Keratinocyte (primary cell): ENCODE measurements around the gene GLTP.

Source experiments
- CTCF ChIP-seq, 3 experiments: IDR thresholded peaks in 1 of 3; conservative IDR thresholded peaks in 1 of 3; optimal IDR thresholded peaks in 1 of 3; 2 replicates in 2 of 3; 3 replicates in 1 of 3; pipeline versions ENCODE3 to v1.5.1; 2011; ENCODE audit warnings: low read length in 3 of 3, mild to moderate bottlenecking in 3 of 3, moderate library complexity in 2 of 3, control low read depth in 1 of 3, inconsistent platforms in 1 of 3; ENCODE audit not compliant: insufficient read depth in 2 of 3; ENCODE audit errors: extremely low read depth in 1 of 3
- EZH2 ChIP-seq: IDR thresholded peaks from one replicate; pipeline ENCODE4 v1.6.1; 2012; ENCODE audit warnings: inconsistent platforms, mild to moderate bottlenecking, low read length, moderate library complexity

- TF ChIP-seq CTCF (optimal IDR thresholded peaks at IDR 0.05 in 1 of 3, IDR thresholded peaks at IDR 0.05 in 1 of 3, conservative IDR thresholded peaks at IDR 0.05 in 1 of 3; ENCODE audit: extremely low read depth in 1 of 3, insufficient read depth in 2 of 3, low read length in 3 of 3) (no peak), EZH2 (no peak)
Measured at GRCh38 chr12:109916045-109916444, 35.7 kb upstream of the GLTP start.
